Measurements from ENCODE around the gene IL20RA.

IL20RA gene

DNA sequence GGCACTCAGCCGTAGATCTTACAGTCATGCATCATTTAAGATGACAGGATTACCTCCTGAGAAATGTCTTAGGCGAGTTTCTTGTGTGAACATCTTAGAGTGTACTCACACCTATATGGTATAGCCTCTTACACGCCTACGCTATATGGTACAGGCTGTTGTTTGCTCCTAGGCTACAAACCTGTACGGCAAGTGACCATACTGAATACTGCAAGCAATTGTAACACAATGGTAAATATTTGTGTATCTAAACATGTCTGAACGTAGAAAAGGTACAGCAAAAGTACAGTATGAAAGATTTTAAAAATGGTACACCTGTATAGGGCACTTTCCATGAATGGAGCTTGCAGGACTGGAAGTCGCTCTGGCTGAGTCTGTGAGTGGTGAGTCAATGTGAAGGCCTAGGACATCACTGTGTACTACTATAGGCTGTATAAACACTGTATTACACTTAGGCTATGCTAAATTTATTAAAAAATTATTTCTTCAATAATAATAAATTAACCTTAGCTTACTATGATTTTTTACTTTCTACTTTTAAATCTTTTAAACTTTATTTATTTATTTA lies 541 bp upstream of the IL20RA start:
- DNase-seq = no peak

DNA sequence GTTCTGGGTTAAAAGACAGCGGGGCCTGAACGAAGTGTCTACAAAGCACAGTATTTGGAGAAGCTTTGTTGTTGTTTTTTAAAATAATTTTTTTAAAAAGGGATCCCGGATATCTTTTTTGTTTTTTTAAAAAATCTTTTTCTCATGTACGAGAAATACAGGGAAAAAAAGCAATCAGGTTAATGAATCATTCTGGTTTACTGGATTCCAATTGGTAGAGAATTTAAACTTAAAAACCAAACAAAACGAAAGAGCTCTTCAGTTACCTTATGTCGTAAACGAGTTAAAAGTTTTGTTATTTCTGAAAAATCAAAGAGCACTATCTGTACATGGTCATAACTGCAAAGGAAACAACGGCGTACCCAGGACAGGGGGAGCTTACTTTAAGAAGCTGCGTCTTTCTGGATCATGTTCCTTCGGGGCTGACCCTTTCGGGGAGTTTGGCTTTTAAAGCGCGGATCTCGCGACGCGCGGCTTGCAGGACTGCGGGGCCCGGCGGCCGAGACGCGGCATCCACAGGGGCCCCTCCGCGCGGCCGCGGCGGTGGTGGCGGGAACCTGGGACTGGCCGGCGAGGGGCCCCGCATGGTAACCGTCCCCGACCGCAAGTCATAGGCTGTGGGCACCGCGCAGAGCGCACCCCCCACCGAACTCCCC lies 927 bp downstream of the IL20RA start:
- DNase-seq = no peak

DNA sequence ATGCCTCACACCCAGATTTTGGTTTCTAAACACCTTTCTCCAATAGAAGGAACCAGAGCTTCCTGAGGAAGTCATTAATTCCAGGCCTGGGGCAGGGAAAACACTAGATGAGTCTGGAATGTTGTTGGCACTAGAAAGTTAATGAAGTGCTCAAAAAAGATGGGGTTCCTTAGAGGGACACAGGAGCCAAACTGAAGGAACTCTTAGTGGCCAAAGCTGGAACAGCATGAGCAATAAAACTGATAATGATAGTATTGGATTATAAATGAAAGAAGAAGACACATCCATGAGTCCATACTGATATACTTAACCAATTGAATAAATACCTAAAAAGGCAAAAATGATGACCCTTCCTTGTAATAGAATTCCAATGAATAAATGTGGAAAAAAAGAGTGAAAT lies 4.4 kb downstream of the IL20RA start:
- no peak for DNase-seq

DNA sequence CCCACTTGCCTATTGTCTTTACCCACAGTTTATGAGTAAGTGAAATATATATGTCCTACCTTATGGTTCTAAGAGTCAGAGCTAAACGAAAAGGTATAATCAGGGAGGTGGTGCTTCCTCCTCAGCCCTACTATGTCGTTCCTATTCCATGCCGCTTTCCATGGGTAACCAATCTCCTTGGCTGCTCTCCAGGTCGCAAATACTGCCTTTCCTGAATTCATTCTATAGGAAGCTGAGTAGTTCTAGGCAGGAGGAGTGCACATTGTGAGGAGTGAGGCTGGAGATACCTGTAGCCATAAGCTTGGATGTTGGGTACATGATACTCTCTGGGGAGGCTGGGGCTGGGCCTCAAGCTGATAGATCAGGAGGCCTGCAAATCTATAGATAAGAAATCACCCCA lies 5.8 kb downstream of the IL20RA start:
- no peak for DNase-seq

DNA sequence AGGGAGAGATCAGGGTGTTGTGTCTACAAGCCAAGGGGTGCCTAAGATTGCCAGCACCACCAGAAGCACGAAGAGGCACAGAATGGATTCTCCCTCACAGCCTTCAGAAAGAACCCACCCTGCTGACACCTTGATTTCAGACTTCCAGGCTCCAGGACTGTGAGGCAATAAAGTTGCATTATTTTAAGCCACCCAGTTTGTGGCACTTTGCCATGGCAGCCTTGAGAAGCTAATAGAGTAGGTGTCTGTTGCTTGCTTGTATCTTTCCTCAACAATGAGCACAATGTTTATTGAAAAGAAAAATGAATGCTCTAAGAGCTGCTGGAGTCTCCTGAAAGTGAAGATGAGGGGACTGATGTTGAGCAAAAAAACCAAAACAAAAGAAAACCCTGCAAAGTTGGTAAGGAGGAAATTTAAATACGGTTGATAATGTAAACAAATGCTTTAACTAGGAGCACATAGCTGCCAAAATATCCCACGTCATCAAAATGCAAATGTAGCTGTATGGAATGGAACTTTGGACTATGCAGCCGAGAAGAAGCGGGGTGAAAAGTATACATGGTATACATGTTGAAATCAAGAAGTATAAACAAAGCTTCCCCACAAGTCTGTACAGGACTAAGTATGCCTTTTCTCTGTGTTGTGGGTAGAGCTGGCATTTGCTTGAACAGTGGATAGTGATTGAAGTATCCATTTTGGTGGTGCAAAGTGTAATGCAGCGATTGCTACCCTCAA lies 8.0 kb downstream of the IL20RA start:
- no peak for DNase-seq

DNA sequence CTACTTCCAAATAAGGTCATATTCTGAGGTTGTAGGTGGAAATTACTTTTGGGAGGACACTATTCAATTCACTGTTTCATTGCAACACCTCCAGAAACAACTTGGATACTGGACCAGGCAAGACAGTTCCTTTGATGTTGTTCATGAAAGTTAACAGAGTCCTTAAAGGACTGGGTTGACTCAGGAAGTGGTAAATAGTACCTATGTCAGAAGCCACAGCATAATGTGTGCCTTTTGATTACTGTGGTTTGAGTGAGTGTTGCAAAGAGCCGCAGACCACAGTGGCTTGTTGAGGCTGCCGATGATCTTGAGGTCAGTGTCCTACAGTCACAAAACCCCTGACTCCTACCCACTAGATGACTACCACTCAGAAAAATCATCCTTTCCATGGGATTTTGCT lies 10.9 kb downstream of the IL20RA start:
- DNase-seq = peak; percentile 75

DNA sequence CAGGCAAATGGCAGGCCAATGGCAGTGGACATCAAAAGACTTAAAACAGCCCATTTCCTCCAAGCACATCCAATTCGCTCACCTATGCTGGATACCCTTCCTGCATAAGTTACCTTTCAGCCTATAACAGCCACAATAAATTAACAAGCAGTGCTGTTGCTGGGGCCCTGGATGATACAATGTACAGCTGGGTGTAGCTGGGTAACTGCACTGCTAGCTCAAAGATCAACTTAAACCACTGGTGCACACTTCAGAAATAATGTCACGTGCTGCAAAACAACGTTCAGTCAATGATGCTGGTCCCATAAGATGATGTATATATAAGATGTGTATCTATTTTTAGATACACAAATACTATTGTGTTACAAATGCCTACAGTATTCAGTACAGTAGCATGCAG lies 13.6 kb downstream of the IL20RA start:
- DNase-seq = no peak

DNA sequence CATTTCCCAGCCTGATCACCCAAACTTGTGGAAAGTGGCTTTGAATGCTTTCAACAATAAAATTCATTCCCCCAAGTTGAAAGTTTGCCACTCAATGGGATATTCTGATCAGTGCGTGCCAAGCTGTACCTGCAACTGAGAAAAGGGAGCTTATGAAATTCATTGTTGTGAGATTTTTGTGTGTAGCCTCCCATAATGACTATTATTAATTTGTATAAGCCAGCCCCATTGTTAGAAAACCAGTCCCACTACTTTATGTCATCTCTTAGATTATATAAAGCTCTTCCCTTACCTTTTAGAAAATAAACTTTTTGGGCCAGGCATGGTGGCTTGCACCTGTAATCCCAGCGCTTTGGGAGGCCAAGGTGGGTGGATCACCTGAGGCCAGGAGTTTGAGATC lies 15.9 kb downstream of the IL20RA start:
- DNase-seq = no peak

DNA sequence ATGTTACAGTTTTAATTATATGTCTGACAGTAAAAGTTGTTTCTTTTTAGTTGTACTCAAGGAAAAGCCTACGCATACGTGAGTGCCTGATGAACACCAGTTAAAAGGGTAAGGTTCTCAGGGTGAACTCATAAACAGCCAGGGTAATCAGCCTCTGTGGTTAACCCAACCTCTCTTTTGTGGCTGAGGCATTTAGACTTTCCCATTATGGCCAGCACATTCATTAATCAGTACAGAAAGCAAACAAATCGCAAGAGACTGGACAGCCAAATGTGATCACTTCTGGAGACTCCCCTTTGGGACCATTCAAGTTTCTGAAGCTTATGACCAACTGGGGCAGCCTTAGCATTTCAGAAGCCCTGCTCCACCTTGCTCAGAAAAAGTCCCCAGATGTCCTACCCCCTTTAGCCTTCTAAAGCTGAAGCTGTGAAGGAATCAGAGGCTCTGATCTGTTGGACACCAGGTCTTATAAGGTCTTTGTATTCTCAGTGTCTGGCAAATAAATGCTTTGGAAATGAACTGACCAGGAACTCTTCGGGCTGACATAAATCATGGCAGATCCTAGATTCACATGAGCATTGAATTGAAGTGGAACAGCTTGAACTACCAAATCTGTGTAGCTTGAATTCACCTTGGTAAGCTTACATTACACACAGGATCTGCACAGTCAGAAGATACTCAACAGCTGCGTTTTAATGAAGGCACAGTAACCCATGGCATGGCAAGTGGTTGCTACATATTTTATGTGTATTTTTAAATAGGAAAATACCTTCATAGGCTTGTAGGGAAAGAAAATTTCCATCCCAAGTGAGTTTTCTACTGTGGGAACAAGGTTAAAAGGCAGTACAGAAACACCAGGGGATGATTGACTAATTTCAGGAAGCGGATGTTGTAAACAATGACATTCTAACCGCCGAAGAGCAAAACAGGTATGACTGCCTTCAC lies 18.7 kb downstream of the IL20RA start:
- no peak for DNase-seq

DNA sequence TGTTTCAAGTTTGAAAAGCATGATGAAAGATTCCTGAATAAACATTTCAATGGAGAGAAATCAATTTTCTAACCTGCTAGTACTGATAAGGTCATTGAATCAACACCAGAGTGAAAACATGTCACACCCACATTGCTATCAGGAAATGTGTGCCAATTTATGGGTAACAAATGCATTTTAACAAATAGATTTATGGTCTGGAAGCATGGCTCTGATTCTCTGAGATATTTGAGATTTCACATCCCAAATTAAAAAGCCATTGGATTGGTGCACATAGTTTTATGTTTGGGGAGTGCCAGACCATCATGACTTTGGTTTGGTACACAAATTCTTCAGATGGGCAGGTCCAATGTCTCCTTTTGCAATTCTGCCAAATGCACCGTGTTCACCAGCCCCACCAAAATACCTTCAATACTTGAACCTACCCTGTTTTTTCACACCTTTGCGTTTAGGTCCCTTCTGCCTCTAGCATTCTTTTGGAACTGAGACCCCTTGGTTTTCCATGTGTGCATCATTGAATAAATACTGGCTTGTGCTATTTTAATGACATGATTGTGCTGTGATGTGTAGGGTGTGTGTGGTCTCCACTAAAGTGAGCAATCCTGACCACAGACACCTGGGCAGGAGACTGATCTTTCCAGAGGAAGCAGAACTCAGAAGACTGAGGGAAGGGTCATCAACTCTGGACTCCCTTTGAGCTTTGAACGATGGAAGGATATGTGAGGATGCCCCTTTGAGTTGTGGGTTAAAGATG lies 20.4 kb downstream of the IL20RA start:
- no peak for DNase-seq

DNA sequence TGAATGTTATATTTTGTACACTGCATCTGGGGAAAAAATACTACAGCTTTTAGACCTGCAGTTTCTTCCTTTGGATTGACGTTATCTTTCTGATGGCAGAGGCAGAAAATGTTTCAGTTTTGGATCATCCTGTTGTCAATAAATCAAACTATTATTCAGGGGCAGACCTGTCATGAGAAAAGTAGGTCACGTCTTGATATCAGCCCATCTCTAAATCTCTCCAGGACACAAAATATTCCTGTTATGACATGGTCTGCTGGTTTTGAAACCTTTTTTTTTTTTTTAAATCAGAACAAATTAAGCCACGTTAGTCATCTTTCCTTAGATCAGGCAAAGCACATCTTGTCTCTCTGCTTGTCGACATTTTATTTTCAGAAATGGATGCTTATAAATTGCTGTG lies 24.0 kb downstream of the IL20RA start:
- DNase-seq = no peak

DNA sequence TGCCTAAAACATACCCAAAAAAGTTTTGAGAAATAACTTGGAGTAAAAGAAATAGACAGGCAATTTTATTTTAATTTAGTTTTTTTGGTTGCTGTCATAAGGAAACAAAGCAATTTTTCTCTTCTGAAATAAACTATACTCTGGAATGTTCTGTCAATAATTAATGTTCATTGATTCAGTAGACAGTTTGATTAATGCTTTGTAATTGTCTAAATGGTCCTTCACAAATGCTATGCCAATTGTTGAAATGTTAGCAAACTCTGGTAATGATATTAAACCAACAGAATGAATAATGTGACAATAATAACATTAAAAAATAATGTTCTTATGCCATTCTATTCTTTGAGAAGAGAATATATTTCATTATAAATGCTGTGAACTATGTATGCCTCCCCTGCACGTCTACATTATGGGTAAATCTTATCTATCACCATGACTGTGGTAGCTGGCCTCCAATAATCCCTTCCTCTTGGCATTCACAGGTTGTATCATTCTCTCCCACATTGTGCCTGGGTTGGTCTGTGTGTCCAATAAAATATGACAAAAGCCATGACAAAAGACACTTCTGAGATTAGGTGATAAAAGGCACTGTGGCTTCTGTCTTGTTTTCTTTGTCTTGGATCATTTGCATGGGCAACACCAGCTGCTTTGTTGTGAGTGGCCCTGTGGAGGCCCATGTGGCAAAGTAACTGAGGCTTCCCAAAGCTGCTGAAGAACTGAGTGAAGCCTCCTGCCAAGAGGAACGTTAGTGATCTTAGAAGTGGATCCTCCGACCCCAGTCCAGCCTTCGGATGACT lies 25.1 kb downstream of the IL20RA start:
- DNase-seq = no peak

DNA sequence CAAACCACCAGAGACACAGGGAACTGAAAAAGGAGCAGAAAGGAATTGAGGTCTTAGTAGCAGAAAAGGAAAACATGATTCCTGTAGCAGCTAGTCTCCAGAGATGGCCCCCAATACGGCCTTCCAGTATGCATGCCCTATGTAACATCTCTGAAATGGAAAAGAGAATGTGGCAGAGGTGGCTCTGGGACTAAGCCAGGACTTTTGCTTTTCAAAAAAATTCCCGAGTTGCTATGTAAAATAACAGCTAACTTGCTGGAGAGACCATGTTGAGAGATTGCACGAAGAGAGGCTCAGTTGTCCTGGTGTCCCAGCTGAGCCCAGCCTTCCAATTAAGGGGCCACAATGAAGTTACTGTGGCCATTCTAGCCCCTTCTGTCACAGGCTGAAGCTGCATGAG lies 27.7 kb downstream of the IL20RA start:
- no peak for DNase-seq

DNA sequence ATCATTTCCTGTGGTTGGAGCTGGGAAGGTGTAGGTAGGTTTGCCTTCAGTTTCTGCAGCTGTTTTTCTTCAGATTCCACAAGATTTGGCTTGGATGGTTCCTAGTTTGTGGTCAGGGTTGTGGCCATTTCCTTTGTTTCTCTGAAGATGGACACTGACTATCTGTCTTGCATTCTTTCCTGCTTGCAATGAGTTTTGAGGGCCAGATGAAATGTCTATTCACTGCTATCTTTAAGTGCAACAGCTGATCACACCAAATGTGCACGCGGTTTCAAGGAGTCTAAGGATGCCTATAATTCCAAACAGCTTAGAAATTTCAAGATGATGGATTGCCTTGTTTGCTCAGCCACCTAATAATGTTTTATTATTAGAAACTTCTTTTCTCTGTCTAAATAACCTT lies 28.4 kb downstream of the IL20RA start:
- DNase-seq = no peak

DNA sequence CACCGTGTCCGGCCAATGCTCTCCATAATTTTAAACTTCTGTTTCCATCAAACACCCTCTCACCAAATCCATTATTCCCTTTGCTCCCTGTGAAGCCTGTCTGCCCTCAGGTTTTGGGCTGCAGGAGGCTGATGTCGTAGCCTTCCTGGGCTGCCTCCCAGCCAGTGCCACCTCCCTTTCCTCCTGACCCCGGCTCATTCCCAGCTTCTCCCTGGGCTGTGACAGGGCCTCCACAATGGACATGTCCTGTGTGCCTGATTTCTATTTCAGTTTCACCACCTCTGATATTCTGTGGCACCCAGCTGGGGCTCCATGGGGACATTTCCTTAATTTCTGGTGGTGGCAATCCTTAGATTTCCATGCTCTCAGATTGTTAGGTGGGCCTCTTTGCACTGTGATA lies 28.8 kb downstream of the IL20RA start:
- no peak for DNase-seq

DNA sequence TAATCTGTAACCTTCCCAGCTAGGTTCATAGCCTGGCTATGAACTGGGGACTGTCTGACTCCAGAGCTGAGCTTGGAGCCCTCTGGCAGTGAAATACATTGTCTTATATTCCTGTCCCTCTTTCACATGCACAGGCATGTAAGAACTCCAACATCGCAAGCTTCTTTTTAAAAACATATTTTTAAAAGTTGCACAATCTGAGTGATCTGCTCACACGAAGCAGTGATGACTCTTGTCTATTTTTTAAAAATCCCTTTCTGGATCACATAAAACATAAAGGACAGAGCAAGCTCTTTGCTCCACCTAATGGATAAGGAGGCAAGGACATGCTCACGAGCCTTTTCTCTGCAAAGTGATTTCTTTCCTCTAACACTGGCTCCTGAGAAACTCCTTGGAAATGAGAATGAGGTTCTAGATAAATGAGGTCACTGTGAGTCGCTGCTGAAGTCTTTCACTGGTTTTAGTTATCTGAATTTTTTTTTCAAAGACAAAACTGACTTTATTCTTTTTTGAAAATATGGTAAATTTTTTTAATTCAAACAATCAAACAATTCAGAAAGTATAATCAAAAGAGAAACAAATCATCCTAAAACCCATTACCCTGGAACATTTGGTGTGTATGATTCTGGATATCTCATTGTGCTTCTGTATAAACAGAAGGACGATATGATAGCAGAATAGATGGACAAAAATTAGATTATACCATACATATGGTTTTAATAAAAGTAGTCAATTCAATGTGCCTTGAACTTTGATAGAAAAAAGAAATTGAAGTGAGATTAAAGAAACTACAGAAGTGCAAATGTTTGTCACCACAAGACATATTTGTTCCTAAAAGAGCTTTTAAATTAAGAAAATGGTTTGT lies 30.8 kb downstream of the IL20RA start:
- DNase-seq = no peak

DNA sequence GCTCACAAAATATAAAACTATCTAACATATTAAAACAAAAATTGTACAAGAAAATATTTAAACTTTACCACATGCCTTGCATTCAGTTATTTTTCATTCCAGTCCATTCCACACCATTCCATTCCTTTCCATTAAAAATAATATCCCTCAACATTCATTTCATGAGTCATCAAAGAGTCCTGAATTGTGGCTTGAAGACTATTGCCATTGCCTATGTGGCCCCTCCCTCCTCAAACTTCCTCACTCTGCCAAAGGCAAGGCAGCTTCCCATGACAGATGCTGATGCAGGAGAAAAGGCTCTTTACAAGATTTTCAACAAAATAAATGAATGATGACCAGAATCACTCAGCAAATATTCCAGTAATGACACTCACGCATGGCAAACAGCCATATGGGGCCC lies 31.7 kb downstream of the IL20RA start:
- no peak for DNase-seq

DNA sequence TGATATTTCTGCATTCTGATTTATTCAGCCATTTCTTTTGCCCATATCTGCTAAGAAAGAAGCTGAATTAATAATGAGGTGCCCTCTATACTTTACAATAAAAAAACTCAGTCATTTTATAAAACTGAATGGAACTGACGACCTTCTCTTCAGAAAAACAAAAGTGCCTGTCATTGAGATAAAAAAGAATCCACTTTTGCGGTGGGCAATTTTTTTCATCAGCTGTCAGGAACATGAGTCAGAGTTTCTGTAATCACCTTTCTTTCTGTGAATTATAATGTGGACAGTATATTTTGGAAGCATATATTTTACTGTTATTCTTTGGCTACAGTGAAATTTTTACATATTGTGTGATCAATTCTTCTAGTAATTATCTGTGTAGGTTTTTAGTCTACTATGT lies 33.4 kb downstream of the IL20RA start:
- no peak for DNase-seq

DNA sequence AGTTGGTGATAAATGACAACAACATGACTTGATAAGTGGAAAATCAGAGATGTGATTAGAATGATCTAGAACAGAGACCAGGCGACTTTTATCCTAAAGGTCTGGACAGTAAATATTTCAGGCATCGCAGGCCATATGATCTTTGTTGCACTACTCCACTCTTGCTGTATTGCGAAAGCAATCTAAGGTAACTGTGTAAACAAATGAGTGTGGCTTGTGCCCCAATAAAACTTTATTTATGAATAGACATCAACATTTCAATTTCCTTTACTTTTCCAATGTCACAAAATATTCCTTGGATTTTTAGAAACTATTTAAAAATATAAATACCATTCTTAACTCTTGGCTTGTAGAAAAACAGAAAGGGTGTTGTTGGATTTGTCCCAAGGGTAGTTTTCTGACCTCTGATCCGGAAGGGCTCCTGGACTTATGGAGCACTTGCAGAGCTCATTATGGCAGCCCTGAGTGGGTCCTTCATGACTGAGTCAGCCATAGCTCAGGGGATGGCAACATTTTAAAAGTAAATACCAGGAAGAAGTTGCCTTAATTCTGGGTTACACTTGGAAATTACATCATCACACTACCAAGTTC lies 34.5 kb downstream of the IL20RA start:
- DNase-seq = no peak

DNA sequence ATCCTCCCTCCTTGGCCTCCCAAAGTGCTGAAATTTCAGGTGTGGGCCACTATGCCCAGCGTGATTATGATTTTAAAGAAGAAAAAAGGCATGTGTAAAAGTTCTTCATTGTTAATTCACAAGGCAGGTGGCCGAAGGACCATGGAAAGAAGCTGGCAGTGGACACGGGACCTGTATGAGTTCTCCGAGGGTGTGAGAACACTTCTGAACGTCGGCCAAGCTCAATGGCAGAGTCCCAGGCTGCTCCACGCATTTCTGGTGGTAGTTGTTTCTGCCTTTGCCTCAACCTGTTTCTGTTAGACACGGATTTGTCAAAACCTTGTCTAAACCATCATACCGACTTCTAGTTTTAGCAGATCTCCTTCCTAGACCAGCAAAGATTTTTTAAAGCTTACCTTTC lies 36.6 kb downstream of the IL20RA start:
- DNase-seq = no peak

Measured in CD4-positive, alpha-beta T cell treated with Interleukin-21 for 1 hour (primary cell).